Liver (tissue), 9 donors: ENCODE measurements around the gene PLPP2. TPM values are rescaled to one million over a fixed set of nuclear protein-coding genes. Genes with fewer than 3 reads are reported as not detected.

Experiments
- DNase-seq: peaks from one replicate; pipeline ENCODE4 v3.0.0-alpha.2; 2017; ENCODE audit warnings: low spot score
- H3K27ac ChIP-seq, 2 donors: one replicate each; pipeline ENCODE4 v1.7.0; 2013; ENCODE audit warnings: inconsistent platforms in 2 of 2, low read length in 2 of 2, control low read depth in 1 of 2, low read depth in 1 of 2, mild to moderate bottlenecking in 1 of 2
- H3K27me3 ChIP-seq, 4 donors: one replicate each; pipeline versions ENCODE4 v1.6.1 to v1.7.0; 2013; ENCODE audit warnings: low read length in 3 of 4, inconsistent platforms in 1 of 4, mild to moderate bottlenecking in 1 of 4, moderate library complexity in 1 of 4; ENCODE audit not compliant: control insufficient read depth in 4 of 4, insufficient read depth in 4 of 4
- H3K36me3 ChIP-seq, 4 donors: one replicate each; pipeline versions ENCODE4 v1.6.1 to v1.7.0; 2013; ENCODE audit warnings: low read length in 3 of 4, mild to moderate bottlenecking in 3 of 4, low read depth in 1 of 4, moderate library complexity in 1 of 4; ENCODE audit not compliant: control insufficient read depth in 4 of 4, insufficient read depth in 3 of 4
- H3K4me1 ChIP-seq, 4 donors: one replicate each; pipeline versions ENCODE4 v1.6.1 to v1.7.0; 2013; ENCODE audit warnings: low read length in 3 of 4, mild to moderate bottlenecking in 3 of 4, moderate library complexity in 1 of 4; ENCODE audit not compliant: control insufficient read depth in 4 of 4, insufficient read depth in 4 of 4
- H3K4me3 ChIP-seq, 3 donors: one replicate each; pipeline versions ENCODE4 v1.6.1 to v1.7.0; 2013; ENCODE audit warnings: low read length in 3 of 3, control low read depth in 1 of 3, low read depth in 1 of 3, mild to moderate bottlenecking in 1 of 3
- H3K9ac ChIP-seq, 2 donors: one replicate each; pipeline ENCODE4 v1.7.0; 2013; ENCODE audit warnings: low read length in 2 of 2, mild to moderate bottlenecking in 2 of 2, moderate library complexity in 2 of 2, control low read depth in 1 of 2, low read depth in 1 of 2
- H3K9me3 ChIP-seq, 4 donors: one replicate each; pipeline versions ENCODE4 v1.6.1 to v1.7.0; 2013; ENCODE audit warnings: low read length in 3 of 4; ENCODE audit not compliant: control insufficient read depth in 4 of 4
- ATF3 ChIP-seq: IDR thresholded peaks from 2 replicates; pipeline ENCODE4 v1.6.1; 2016; ENCODE audit warnings: antibody characterized with exemption
- CTCF ChIP-seq: fragments of 150-350 bp; IDR thresholded peaks from 2 replicates; pipeline ENCODE4 v1.5.1; 2017; ENCODE audit warnings: improper control_type of control experiment, low read depth, low read length; ENCODE audit not compliant: missing input control
- EGR1 ChIP-seq, 2 donors: IDR thresholded peaks; 2 replicates each; pipeline ENCODE4 v1.6.1; 2016 to 2018; ENCODE audit warnings: antibody characterized with exemption in 2 of 2, low read depth in 2 of 2
- FOXA1 ChIP-seq: IDR thresholded peaks from 2 replicates; pipeline ENCODE4 v1.6.1; 2016; ENCODE audit warnings: antibody characterized with exemption
- FOXA2 ChIP-seq: IDR thresholded peaks from 2 replicates; pipeline ENCODE4 v1.6.1; 2016; ENCODE audit warnings: antibody characterized with exemption
- GABPA ChIP-seq, 2 donors: IDR thresholded peaks in 1 of 2; conservative IDR thresholded peaks in 1 of 2; 2 replicates each; pipeline ENCODE4 v1.6.1; 2016; ENCODE audit warnings: antibody characterized with exemption in 2 of 2, mild to moderate bottlenecking in 1 of 2, moderate library complexity in 1 of 2
- HNF4A ChIP-seq, 2 donors: conservative IDR thresholded peaks; 2 replicates each; pipeline ENCODE4 v1.6.1; 2016; ENCODE audit warnings: antibody characterized with exemption in 2 of 2, mild to moderate bottlenecking in 2 of 2
- HNF4G ChIP-seq: IDR thresholded peaks from 2 replicates; pipeline ENCODE4 v1.6.1; 2016; ENCODE audit warnings: antibody characterized with exemption
- JUND ChIP-seq, 2 donors: IDR thresholded peaks; 2 replicates each; pipeline ENCODE4 v1.6.1; 2016; ENCODE audit warnings: antibody characterized with exemption in 2 of 2
- MAX ChIP-seq: IDR thresholded peaks from 2 replicates; pipeline ENCODE4 v1.6.1; 2016; ENCODE audit warnings: antibody characterized with exemption
- NR2F2 ChIP-seq: IDR thresholded peaks from 2 replicates; pipeline ENCODE4 v1.6.1; 2016; ENCODE audit warnings: antibody characterized with exemption
- RAD21 ChIP-seq, 2 donors: IDR thresholded peaks; 2 replicates each; pipeline ENCODE4 v1.6.1; 2016; ENCODE audit warnings: antibody characterized with exemption in 2 of 2, mild to moderate bottlenecking in 2 of 2
- REST ChIP-seq: IDR thresholded peaks from 2 replicates; pipeline ENCODE4 v1.6.1; 2016; ENCODE audit warnings: antibody characterized with exemption, mild to moderate bottlenecking
- RXRA ChIP-seq, 2 donors: IDR thresholded peaks; 2 replicates each; pipeline ENCODE4 v1.6.1; 2017 to 2018; ENCODE audit warnings: antibody characterized with exemption in 2 of 2, mild to moderate bottlenecking in 1 of 2
- SP1 ChIP-seq: IDR thresholded peaks from 2 replicates; pipeline ENCODE4 v1.6.1; 2018; ENCODE audit warnings: antibody characterized with exemption, mild to moderate bottlenecking
- TAF1 ChIP-seq: conservative IDR thresholded peaks from 2 replicates; pipeline ENCODE4 v1.6.1; 2016; ENCODE audit warnings: antibody characterized with exemption, mild to moderate bottlenecking
- YY1 ChIP-seq: IDR thresholded peaks from 2 replicates; pipeline ENCODE4 v1.6.1; 2016; ENCODE audit warnings: antibody characterized with exemption, mild to moderate bottlenecking
- ZBTB33 ChIP-seq: IDR thresholded peaks from 2 replicates; pipeline ENCODE4 v1.6.1; 2016; ENCODE audit warnings: antibody characterized with exemption
- WGBS: extraction: QIAGEN DNeasy Blood & Tissue Kit; methylation state at CpG from one replicate; pipeline ENCODE4 v1.1.7; 2013; 5-methylcytosine and 5-hydroxymethylcytosine counted together
- polyA plus RNA-seq, 2 donors: library from polyadenylated mRNA; stranded (reverse) in 1 of 2; unstranded in 1 of 2; fragments of 200-250 nt in 1 of 2; fragments of >200 nt in 1 of 2; fragmentation: Nextera tagmentation in 1 of 2; extraction: Ambion mirVana in 1 of 2; gene quantifications; one replicate each; pipeline versions ENCODE4 v1.2.1 to v1.2.3, GENCODE V29; 2013 to 2015
- total RNA-seq, 2 donors: library from RNA; depleted of rRNA; stranded (reverse); fragments of >200 nt; gene quantifications; one replicate each; pipeline ENCODE4 v1.2.3, GENCODE V29; 2014
- donor health status: healthy.
- donor health status: healthy.
- donor health status: healthy.
- donor health status: healthy.
- donor health status: healthy.

PLPP2 gene
- total and polyA plus RNA-seq, 4 donors, result 0.75 to 5.9 (median 2.0) TPM

GRCh38 chr19:283395-283794 lies 7.8 kb downstream of the PLPP2 start:
- H3K9ac ChIP-seq, result no peak overlapping the region
- no peaks in the 10 kb centered on the region for H3K36me3 ChIP-seq
- 93% methylated on average over 10 of the region's 10 CpGs for WGBS
- H3K4me3 ChIP-seq, result no peak overlapping the region
- DNase-seq, result no peak
- no peak for TF ChIP-seq REST
- TF ChIP-seq ZBTB33, result no peak
- no peak for TF ChIP-seq GABPA (IDR thresholded peaks at IDR 0.05 in 1 of 2, conservative IDR thresholded peaks at IDR 0.05 in 1 of 2)
- TF ChIP-seq HNF4A (conservative IDR thresholded peaks at IDR 0.05), result no peak
- no peak for TF ChIP-seq FOXA1
- TF ChIP-seq RXRA (IDR thresholded peaks at IDR 0.05), result no peak
- no peak for TF ChIP-seq JUND (IDR thresholded peaks at IDR 0.05)
- TF ChIP-seq EGR1 (IDR thresholded peaks at IDR 0.05; ENCODE audit: low read depth in 2 of 2), result no peak
- TF ChIP-seq RAD21 (IDR thresholded peaks at IDR 0.05), result no peak
- TF ChIP-seq HNF4G, result no peak
- no peak for TF ChIP-seq ATF3
- TF ChIP-seq FOXA2, result no peak
- no peak for TF ChIP-seq YY1
- no peaks in the 10 kb centered on the region for H3K27me3 ChIP-seq
- no peaks in the 10 kb centered on the region for H3K9me3 ChIP-seq
- no peaks in the 10 kb centered on the region for H3K4me1 ChIP-seq
- no peak overlapping the region for H3K27ac ChIP-seq

- no peaks in the 10 kb centered on the region for H3K4me1 ChIP-seq
- no peaks in the 10 kb centered on the region for H3K9me3 ChIP-seq
- no peak for DNase-seq
- peaks cover 0 to 2% (median 0%) of the 10 kb centered on the region in 4 donors for H3K27me3 ChIP-seq
- no peak overlapping the region for H3K4me3 ChIP-seq
- WGBS, result 74% methylated on average over 13 of the region's 13 CpGs
- TF ChIP-seq ZBTB33, result no peak
- TF ChIP-seq NR2F2, result no peak
- no peak for TF ChIP-seq GABPA (IDR thresholded peaks at IDR 0.05 in 1 of 2, conservative IDR thresholded peaks at IDR 0.05 in 1 of 2)
- no peak for TF ChIP-seq TAF1
- TF ChIP-seq SP1, result no peak
- TF ChIP-seq HNF4G, result no peak
- no peak for TF ChIP-seq FOXA1
- no peak for TF ChIP-seq ATF3
- no peak for TF ChIP-seq MAX
- no peak for TF ChIP-seq YY1
- no peak for TF ChIP-seq HNF4A (conservative IDR thresholded peaks at IDR 0.05)
- TF ChIP-seq CTCF, result no peak
- no peak for TF ChIP-seq FOXA2
- no peak for TF ChIP-seq EGR1 (IDR thresholded peaks at IDR 0.05; ENCODE audit: low read depth in 2 of 2)
- no peak for TF ChIP-seq REST
- TF ChIP-seq JUND (IDR thresholded peaks at IDR 0.05), result no peak
- no peak overlapping the region for H3K27ac ChIP-seq
- no peaks in the 10 kb centered on the region for H3K36me3 ChIP-seq
- H3K9ac ChIP-seq, result no peak overlapping the region
These were observed 8.7 kb downstream of the PLPP2 start for GRCh38 chr19:282501-282900.
